Posterior cingulate gyrus (tissue), 11 donors: Measurements from ENCODE around the gene PTOV1.
A peak's percentile ranks its signal among the peaks of the same experiment; 100 is the strongest.
"Not testable (repeated sequence)": the region's sequence is repeated elsewhere in the genome, so short reads cannot be mapped to it uniquely, and the experiment has no call there.

Experiments
- DNase-seq, 10 donors: peaks; one replicate each; pipeline versions ENCODE4 v3.0.0 to v3.0.0-alpha.2; 2020 to 2021; ENCODE audit warnings: mixed read lengths in 3 of 10
- intact Hi-C: fragments of 100-400 bp; cut with DNase I; formaldehyde crosslinking; loops from one replicate; pipeline ENCODE4 v1.15.1; 2023

Gene PTOV1

GRCh38 chr19:49814010-49814409 lies 36.9 kb upstream of the PTOV1 start:
- no peak for DNase-seq
- intact Hi-C loops, result no loop called here

GRCh38 chr19:49816590-49816989 lies 34.4 kb upstream of the PTOV1 start:
- DNase-seq, result no peak
- intact Hi-C loops, result loop anchor here (5.0 kb wide), 1 partner anchor 36 kb away; the partner anchor contains the start of gene PTOV1

GRCh38 chr19:49817964-49818648 lies 32.9 kb upstream of the PTOV1 start, which contains the start of gene MED25:
MED25 (plus strand) TSS chr19:49818289; CDS start chr19:49818342, 53 bp downstream.
- intact Hi-C loops, result loop anchor here (5.0 kb wide), 1 partner anchor 34 kb away; the partner anchor contains the start of gene PTOV1
- peak; percentile 73 to 97 (median 82) for DNase-seq

- no peak for DNase-seq
- intact Hi-C loops, result loop anchor here (5.0 kb wide), 1 partner anchor 33 kb away; the partner anchor contains the start of gene PTOV1
Measured at GRCh38 chr19:49818649-49819370, 32.1 kb upstream of the PTOV1 start.

- intact Hi-C loops, result loop anchor here (5.0 kb wide), 1 partner anchor 33 kb away; the partner anchor contains the start of gene PTOV1
- DNase-seq, result not testable (repeated sequence)
Measured at GRCh38 chr19:49819452-49820115, 31.4 kb upstream of the PTOV1 start.

- DNase-seq, result no peak
- intact Hi-C loops, result no loop called here
Measured at GRCh38 chr19:49820125-49820524, 30.8 kb upstream of the PTOV1 start.

GRCh38 chr19:49823472-49823871 lies 27.5 kb upstream of the PTOV1 start:
- DNase-seq, result no peak
- intact Hi-C loops, result no loop called here

GRCh38 chr19:49824662-49825061 lies 26.3 kb upstream of the PTOV1 start:
- DNase-seq, result no peak
- intact Hi-C loops, result no loop called here

- intact Hi-C loops, result no loop called here
- DNase-seq, result no peak
Measured at GRCh38 chr19:49827034-49827433, 23.9 kb upstream of the PTOV1 start.

GRCh38 chr19:49829200-49829599 lies 21.8 kb upstream of the PTOV1 start:
- no peak for DNase-seq
- intact Hi-C loops, result no loop called here

GRCh38 chr19:49829721-49830120 lies 21.2 kb upstream of the PTOV1 start:
- intact Hi-C loops, result no loop called here
- DNase-seq, result no peak

- intact Hi-C loops, result no loop called here
- DNase-seq, result no peak
Measured at GRCh38 chr19:49830766-49831165, 20.2 kb upstream of the PTOV1 start.

- no peak for DNase-seq
- intact Hi-C loops, result no loop called here
Measured at GRCh38 chr19:49831592-49831991, 19.4 kb upstream of the PTOV1 start.

- DNase-seq, result no peak
- intact Hi-C loops, result no loop called here
Measured at GRCh38 chr19:49832556-49832955, 18.4 kb upstream of the PTOV1 start.

- intact Hi-C loops, result no loop called here
- DNase-seq, result peak in 1 of 10 donors; percentile 43
Measured at GRCh38 chr19:49833599-49833998, 17.4 kb upstream of the PTOV1 start.

- intact Hi-C loops, result no loop called here
Measured at GRCh38 chr19:49835562-49835961, 15.4 kb upstream of the PTOV1 start.

GRCh38 chr19:49836176-49837008 lies 14.6 kb upstream of the PTOV1 start:
- intact Hi-C loops, result no loop called here
- DNase-seq, result peak in 1 of 10 donors; percentile 46

More at GRCh38 chr19:49835562-49835961, 15.4 kb upstream of the PTOV1 start:
- DNase-seq, result no peak

GRCh38 chr19:49837009-49837310 lies 14.0 kb upstream of the PTOV1 start:
- intact Hi-C loops, result no loop called here
- DNase-seq, result no peak

GRCh38 chr19:49837425-49837824 lies 13.5 kb upstream of the PTOV1 start:
- intact Hi-C loops, result no loop called here

GRCh38 chr19:49838885-49839588 lies 11.9 kb upstream of the PTOV1 start:
- intact Hi-C loops, result no loop called here

More at GRCh38 chr19:49837425-49837824, 13.5 kb upstream of the PTOV1 start:
- no peak for DNase-seq

More at GRCh38 chr19:49838885-49839588, 11.9 kb upstream of the PTOV1 start:
- DNase-seq, result no peak
